Ishikawa (cell line): ENCODE measurements around the gene PIK3IP1.

Source experiments
- CEBPB ChIP-seq: IDR thresholded peaks from 2 replicates; pipeline ENCODE4 v1.6.1; 2012
- CREB1 ChIP-seq: IDR thresholded peaks from 2 replicates; pipeline ENCODE4 v1.6.1; 2012; ENCODE audit warnings: low read depth
- EGR1 ChIP-seq: IDR thresholded peaks from 2 replicates; pipeline ENCODE4 v1.6.1; 2012
- EP300 ChIP-seq: IDR thresholded peaks from 2 replicates; pipeline ENCODE4 v1.6.1; 2012; ENCODE audit warnings: borderline replicate concordance
- FOXM1 ChIP-seq: IDR thresholded peaks from 2 replicates; pipeline ENCODE4 v1.6.1; 2012; ENCODE audit warnings: low read depth, borderline replicate concordance
- MAX ChIP-seq: IDR thresholded peaks from 2 replicates; pipeline ENCODE4 v1.6.1; 2012
- NFIC ChIP-seq: IDR thresholded peaks from 2 replicates; pipeline ENCODE4 v1.6.1; 2012
- RAD21 ChIP-seq: IDR thresholded peaks from 2 replicates; pipeline ENCODE4 v1.6.1; 2012; ENCODE audit warnings: low read depth
- REST ChIP-seq: IDR thresholded peaks from 2 replicates; pipeline ENCODE4 v1.6.1; 2012; ENCODE audit warnings: low read depth, mild to moderate bottlenecking
- TAF1 ChIP-seq: IDR thresholded peaks from 2 replicates; pipeline ENCODE4 v1.6.1; 2012; ENCODE audit warnings: low read depth, mild to moderate bottlenecking
- TCF12 ChIP-seq: IDR thresholded peaks from 2 replicates; pipeline ENCODE4 v1.6.1; 2012; ENCODE audit warnings: low read depth
- TEAD4 ChIP-seq: IDR thresholded peaks from 2 replicates; pipeline ENCODE4 v1.6.1; 2012
- YY1 ChIP-seq: IDR thresholded peaks from 2 replicates; pipeline ENCODE4 v1.6.1; 2012; ENCODE audit warnings: low read depth
- ZBTB7A ChIP-seq: IDR thresholded peaks from 2 replicates; pipeline ENCODE4 v1.6.1; 2012; ENCODE audit warnings: low read depth
- TF ChIP-seq, protein P1 (sequence below): IDR thresholded peaks from 2 replicates; pipeline ENCODE4 v1.6.1; 2012

PIK3IP1 gene

GRCh38 chr22:31248965-31249958, 43.0 kb downstream of the PIK3IP1 start:
- peak; percentile 28; the same call in 1 of the 2 replicates for TF ChIP-seq EP300
- 0 out of 2 replicates have a peak, but pooled peaks have one; percentile 42 for TF ChIP-seq ZBTB7A
- no peak for TF ChIP-seq EGR1
- TF ChIP-seq TEAD4: no peak; the same call in 1 of the 2 replicates

DNA sequence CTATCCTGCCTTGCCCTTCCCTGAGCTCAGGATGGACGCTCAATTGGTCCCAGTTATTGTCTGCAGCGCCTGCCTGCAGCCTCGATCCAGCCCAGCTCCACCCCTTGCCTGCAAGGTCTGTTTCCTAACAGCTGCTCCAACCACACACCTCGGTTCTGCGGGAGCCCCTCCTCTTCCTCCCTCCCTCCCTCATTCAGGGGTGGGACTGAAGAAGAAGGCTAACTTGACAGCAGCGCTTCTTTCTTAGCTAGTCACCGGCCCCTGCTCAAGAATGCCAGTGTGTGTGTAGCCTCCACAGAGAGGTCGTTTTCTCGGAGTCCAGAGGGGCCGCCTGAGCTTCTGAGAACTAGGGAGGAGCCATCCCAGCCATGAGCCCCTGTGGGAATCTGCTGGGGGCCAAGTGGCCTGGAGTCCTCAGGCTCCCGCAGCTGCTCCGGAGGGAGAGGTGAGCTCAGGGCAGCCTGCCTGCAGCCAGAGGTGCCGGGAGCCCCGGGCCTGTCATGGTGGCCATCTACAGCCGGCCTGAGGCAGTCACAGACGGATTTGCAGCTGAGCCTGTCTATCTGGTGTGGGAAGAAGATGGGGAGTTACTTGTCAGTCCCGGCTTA, 44.0 kb downstream of the PIK3IP1 start:
- TF ChIP-seq TAF1: peak; percentile 45; the same call in 1 of the 2 replicates
- no peak for TF ChIP-seq CEBPB

- no peak for TF ChIP-seq TAF1
- no peak for TF ChIP-seq EGR1
- no peak for TF ChIP-seq EP300
- no peak for TF ChIP-seq FOXM1
- TF ChIP-seq, protein P1, sequence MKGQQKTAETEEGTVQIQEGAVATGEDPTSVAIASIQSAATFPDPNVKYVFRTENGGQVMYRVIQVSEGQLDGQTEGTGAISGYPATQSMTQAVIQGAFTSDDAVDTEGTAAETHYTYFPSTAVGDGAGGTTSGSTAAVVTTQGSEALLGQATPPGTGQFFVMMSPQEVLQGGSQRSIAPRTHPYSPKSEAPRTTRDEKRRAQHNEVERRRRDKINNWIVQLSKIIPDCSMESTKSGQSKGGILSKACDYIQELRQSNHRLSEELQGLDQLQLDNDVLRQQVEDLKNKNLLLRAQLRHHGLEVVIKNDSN: no peak
- no peak for TF ChIP-seq YY1
- TF ChIP-seq MAX: no peak
- no peak for TF ChIP-seq CREB1
- TF ChIP-seq CEBPB: no peak
- TF ChIP-seq ZBTB7A: no peak
- no peak for TF ChIP-seq TEAD4
- no peak for TF ChIP-seq REST
- no peak for TF ChIP-seq NFIC
- no peak for TF ChIP-seq RAD21
- TF ChIP-seq TCF12: no peak
Measured at GRCh38 chr22:31247726-31248125, 44.6 kb downstream of the PIK3IP1 start.

DNA sequence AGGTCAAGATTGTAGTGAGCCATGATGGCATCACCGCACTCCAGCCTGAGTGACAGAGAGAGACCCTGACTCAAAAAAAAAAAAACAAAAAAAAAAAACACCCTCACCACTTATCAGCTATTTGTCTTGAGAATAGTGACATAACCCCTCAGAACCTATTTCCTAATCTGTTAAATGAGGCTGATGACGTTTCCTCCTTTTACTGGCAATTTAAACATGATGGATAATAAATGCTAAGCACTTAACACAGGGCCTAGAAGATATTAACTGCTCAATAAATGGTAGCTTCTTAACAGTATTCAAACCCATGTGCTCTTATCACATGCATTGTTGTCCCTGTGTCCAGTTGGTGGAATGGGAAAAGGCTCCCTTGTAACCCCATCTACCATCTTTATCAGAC, 45.6 kb downstream of the PIK3IP1 start:
- TF ChIP-seq EP300: no peak
- no peak for TF ChIP-seq TCF12
- no peak for TF ChIP-seq CREB1
- no peak for TF ChIP-seq REST
- TF ChIP-seq TEAD4: no peak
- TF ChIP-seq NFIC: no peak
- no peak for TF ChIP-seq CEBPB
- TF ChIP-seq, protein P1: no peak
- no peak for TF ChIP-seq EGR1
- TF ChIP-seq RAD21: no peak
- no peak for TF ChIP-seq YY1
- TF ChIP-seq TAF1: no peak
- no peak for TF ChIP-seq FOXM1
- no peak for TF ChIP-seq ZBTB7A
- TF ChIP-seq MAX: no peak

DNA sequence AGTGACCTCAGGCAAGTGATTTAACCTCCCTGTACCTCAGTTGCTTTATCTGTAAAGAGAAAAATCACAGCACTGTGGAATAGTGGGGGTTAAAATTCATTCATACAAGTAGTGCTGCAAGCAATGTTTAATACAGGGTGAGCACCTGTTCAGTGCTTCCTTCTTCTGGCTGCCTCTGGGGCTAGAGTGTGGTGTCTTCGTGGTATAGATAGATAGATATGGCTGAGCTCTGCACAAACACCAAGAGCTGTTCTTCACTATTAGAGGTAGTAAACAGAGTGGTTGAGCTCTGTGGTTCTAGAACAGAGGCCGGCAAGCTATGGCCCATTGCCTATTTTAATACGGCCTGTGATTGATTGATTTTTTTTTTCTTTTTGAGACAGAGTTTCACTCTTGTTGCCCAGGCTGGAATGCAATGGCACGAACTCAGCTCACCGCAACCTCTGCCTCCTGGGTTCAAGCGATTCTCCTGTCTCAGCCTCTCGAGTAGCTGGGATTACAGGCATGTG, 47.3 kb downstream of the PIK3IP1 start:
- TF ChIP-seq TCF12: no peak
- TF ChIP-seq EP300: no peak
- TF ChIP-seq MAX: no peak
- no peak for TF ChIP-seq RAD21
- no peak for TF ChIP-seq ZBTB7A
- TF ChIP-seq TAF1: no peak
